ENCODE data around the gene BST2.

Gene BST2, protein sequence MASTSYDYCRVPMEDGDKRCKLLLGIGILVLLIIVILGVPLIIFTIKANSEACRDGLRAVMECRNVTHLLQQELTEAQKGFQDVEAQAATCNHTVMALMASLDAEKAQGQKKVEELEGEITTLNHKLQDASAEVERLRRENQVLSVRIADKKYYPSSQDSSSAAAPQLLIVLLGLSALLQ

GRCh38 chr19:17405250-17406045, at the start of gene BST2:
TSS of gene BST2 (minus strand) at chr19:17405630. CDS start at chr19:17405575, 55 bp downstream.
- DNase-seq (ENCODE audit: low spot score) = peak; percentile 68

- DNase-seq (ENCODE audit: low spot score) = no peak
These were observed 49.2 kb upstream of the BST2 start for GRCh38 chr19:17454576-17455071.

DNA sequence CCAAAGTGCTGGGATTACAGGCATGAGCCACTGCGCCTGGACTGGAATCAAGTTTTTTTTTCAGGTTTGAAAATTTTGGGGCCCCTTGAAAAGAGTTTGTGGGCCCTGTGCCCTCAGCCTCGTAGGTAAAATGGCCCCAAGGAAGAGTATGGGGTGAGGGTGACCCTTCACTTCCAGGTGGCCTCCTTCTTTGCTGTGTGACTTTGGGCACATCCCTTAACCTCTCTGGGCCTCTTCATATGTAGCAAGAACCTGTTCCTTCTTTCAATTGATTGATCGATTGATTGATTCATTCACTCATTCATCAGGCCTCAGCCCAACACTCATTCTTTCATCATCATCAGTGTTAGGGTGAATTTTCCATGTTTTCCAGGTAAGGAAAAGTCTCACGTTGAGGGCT, 46.4 kb upstream of the BST2 start:
- DNase-seq (ENCODE audit: low spot score) = no peak

GRCh38 chr19:17450264-17451075, 45.0 kb upstream of the BST2 start:
- no peak for DNase-seq (ENCODE audit: low spot score)

- DNase-seq (ENCODE audit: low spot score) = no peak
These were observed 42.9 kb upstream of the BST2 start, which contains the start of gene TMEM221 for GRCh38 chr19:17448131-17448967. TSS of gene TMEM221 (minus strand) at chr19:17448668. CDS start at chr19:17448462, 206 bp downstream.

DNA sequence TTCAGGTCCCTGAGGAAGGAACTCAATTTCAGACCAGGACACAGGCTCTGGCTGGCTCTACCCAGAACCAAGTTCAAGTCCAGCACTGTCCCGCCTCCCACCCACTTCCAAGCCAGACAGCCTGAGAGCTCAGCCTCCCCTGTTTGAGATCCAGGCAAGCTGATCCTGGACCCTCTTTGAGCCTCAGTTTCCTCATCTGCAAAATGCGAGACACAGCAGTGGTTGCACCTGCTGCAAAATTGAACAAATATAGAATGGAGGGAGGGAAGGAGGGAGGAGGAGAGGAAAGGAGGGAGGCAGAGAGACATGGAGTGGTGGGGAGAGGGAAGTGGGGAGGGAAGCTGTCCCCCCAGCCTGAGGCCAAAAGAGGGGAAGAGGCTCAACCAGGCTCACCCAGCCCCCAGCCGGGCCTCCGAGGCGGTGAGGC, 42.3 kb upstream of the BST2 start:
- no peak for DNase-seq (ENCODE audit: low spot score)

- no peak for DNase-seq (ENCODE audit: low spot score)
These were observed 40.2 kb upstream of the BST2 start for GRCh38 chr19:17445526-17446165.

DNA sequence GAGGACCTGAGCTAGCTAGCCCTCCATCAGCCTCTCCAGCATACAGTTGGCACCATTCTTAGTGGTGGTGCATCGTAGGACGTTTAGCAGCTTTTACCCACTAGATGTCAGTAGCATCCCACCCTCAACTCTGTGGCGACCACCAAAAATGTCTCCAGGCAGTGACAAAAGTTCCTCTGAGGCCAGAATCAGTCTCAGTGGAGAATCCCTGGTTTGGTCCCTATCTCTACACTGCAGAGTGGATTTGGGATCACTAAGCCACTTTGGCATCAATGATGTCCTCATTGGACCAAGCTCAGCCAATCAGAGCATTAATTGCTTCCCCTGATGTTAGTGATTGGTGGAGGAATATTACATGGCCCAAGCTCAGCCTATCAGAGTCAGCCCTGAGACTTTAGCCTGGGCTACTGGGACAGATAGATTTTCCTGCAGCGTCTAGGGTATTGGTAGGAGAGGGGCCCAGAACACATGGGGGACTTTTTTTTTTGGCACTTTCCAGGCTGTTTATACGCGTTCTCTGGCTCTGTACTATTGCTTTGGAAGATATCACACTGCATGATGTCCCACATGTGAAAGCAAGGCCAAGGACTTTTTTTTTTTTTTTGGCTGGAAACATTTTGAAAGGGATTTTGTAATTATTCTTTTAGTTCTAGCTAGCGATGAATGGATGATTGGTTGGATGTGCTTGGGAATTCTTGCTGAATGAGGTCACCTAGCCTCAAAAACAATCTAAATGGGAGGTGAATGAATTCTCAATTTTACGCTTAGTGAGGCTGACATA, 36.0 kb upstream of the BST2 start:
- DNase-seq (ENCODE audit: low spot score) = no peak

GRCh38 chr19:17436874-17437267, 31.4 kb upstream of the BST2 start:
- no peak for DNase-seq (ENCODE audit: low spot score)

GRCh38 chr19:17436094-17436873, 30.9 kb upstream of the BST2 start:
- DNase-seq (ENCODE audit: low spot score) = no peak

DNA sequence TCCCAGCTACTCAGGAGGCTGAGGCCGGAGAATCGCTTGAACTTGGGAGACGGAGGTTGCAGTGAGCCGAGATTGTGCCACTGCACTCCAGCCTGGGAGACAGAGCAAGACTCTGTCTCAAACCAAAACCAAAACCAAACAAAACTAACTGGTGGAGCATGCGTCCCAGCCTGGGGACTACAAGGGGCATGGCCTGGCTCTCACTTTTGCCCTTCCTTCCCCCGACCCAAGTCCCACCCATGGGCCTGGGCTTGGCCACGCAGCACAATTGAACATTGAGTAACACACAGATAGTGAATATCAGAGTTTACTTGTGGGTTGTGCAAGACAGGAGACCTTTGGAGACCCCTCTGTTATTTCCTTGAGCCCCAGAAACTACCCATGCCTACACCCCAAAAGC, 29.8 kb upstream of the BST2 start:
- no peak for DNase-seq (ENCODE audit: low spot score)

DNA sequence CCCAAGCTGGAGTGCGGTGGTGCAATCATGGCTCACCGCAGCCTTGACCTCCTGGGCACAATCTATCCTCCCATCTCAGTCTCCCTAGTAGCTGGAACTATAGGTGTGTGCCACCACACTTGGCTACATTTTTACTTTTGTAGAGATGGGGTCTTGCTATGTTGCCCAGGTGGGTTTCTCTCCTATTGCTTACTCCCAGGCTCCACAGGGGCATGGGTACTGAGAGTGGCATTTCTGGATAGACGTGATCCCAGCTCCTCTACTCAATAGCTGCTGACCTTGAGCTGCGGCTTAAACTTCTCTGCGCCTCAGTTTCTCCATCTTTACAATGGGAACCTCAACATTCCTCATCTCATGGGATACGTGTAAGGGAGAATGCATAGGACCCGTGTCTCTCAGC, 26.0 kb upstream of the BST2 start:
- DNase-seq (ENCODE audit: low spot score) = no peak

- no peak for DNase-seq (ENCODE audit: low spot score)
These were observed 24.2 kb upstream of the BST2 start for GRCh38 chr19:17429641-17430113.

DNA sequence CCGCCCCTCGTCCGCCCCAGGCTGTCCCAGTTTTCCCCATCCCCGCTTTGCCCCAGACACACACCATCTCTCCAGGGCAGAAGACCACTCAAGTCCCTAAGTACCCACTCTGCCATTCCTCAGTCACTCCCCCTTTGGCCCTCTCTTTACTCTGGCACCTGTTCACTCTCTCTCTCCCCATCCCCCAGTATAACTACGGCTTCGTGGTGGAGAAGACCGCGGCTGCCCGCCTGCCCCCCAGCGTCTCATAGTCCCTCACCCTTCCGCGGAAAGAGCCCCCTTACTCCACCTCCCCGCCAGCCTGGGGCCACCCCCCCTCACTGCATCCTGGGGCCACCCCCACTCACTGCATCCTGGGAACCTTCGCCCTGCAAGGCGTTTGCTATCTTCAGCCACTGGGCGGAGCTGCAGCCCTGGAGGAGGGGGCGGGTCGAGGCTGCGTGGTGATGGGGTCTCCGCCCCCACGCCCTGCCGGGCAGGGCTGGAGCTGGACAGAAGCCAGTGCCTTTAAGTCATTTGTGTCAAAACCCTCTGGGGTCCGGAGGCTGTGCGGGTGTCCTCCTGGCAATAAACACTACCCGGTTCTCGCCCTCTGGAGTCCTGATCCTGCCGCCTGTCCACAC, 19.4 kb upstream of the BST2 start:
- DNase-seq (ENCODE audit: low spot score) = no peak

DNA sequence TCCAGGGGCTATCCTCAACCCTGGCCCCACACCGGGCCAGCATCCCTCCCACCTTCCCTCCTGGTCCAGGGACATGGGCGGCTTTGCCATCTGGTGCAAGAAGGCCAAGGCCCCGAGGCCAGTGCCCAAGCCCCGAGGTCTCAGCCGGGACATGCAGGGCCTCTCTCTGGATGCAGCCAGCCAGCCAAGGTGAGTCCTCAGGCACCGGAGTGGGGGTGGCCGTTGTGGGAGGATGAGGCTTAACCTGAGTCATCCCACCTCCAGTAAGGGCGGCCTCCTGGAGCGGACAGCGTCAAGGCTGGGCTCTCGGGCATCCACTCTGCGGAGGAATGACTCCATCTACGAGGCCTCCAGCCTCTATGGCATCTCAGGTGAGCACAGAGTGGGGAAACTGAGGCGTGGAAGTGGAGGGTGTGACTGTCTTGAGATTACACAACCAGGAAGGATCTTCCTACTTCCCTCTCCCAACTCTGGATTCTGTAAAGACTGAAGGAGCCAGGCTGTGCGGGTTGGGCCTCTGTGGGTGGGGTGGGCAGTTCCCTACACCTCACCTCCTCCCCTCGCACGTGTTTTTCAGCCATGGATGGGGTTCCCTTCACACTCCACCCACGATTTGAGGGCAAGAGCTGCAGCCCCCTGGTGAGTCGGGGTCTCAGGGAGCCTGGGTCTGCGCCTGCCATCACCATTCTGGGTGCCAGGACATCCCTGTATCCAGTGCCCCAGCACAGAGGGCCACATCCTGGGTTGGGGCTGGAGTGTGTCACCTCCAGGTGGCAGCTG, 18.2 kb upstream of the BST2 start:
- DNase-seq (ENCODE audit: low spot score) = no peak

GRCh38 chr19:17421942-17422341, 16.5 kb upstream of the BST2 start:
- no peak for DNase-seq (ENCODE audit: low spot score)

- no peak for DNase-seq (ENCODE audit: low spot score)
These were observed 15.1 kb upstream of the BST2 start for GRCh38 chr19:17420475-17420924.

All from globus pallidus (tissue), 1 donor.